ENCODE measurements around the gene USH1G.
"Not testable (repeated sequence)": the region's sequence is repeated elsewhere in the genome, so short reads cannot be mapped to it uniquely, and the experiment has no call there.

USH1G gene

GRCh38 chr17:74919440-74920305 is 3.4 kb downstream of the USH1G start:
- TF ChIP-seq CTCF (IDR thresholded peaks at IDR 0.05): no peak
- Histone ChIP-seq H3K4me3 (ENCODE audit: low read depth in 1 of 2, low read length in 1 of 2) (no peak overlapping the region), H3K27ac (no peak overlapping the region), H3K4me1 (ENCODE audit: control insufficient read depth in 1 of 2, insufficient read depth in 1 of 2, low read depth in 1 of 2, low read length in 1 of 2) (peaks cover 10 to 20% of the 10 kb centered on the region in 2 experiments), H3K9me3 (no peaks in the 10 kb centered on the region), H3K27me3 (peaks cover 85% of the 10 kb centered on the region), H3K36me3 (no peaks in the 10 kb centered on the region)

- no peak overlapping the region for H3K4me3 ChIP-seq (ENCODE audit: low read depth in 1 of 2, low read length in 1 of 2)
- TF ChIP-seq CTCF (IDR thresholded peaks at IDR 0.05): no peak
- H3K36me3 ChIP-seq: no peaks in the 10 kb centered on the region
- H3K4me1 ChIP-seq (ENCODE audit: control insufficient read depth in 1 of 2, insufficient read depth in 1 of 2, low read depth in 1 of 2, low read length in 1 of 2): peaks cover 3 to 12% of the 10 kb centered on the region in 2 experiments
- peaks cover 77% of the 10 kb centered on the region for H3K27me3 ChIP-seq
- H3K27ac ChIP-seq: no peak overlapping the region
- no peaks in the 10 kb centered on the region for H3K9me3 ChIP-seq
Observed at GRCh38 chr17:74918906-74919305, 4.1 kb downstream of the USH1G start.

GRCh38 chr17:74917430-74917829 is 5.6 kb downstream of the USH1G start:
- no peak for TF ChIP-seq CTCF (IDR thresholded peaks at IDR 0.05)
- Histone ChIP-seq H3K4me3 (ENCODE audit: low read depth in 1 of 2, low read length in 1 of 2) (no peak overlapping the region), H3K9me3 (no peaks in the 10 kb centered on the region), H3K27ac (no peak overlapping the region), H3K27me3 (peaks cover 63% of the 10 kb centered on the region), H3K36me3 (no peaks in the 10 kb centered on the region), H3K4me1 (ENCODE audit: control insufficient read depth in 1 of 2, insufficient read depth in 1 of 2, low read depth in 1 of 2, low read length in 1 of 2) (no peaks in the 10 kb centered on the region)

- Histone ChIP-seq H3K4me3 (ENCODE audit: low read depth in 1 of 2, low read length in 1 of 2) (no peak overlapping the region), H3K4me1 (ENCODE audit: control insufficient read depth in 1 of 2, insufficient read depth in 1 of 2, low read depth in 1 of 2, low read length in 1 of 2) (no peaks in the 10 kb centered on the region), H3K36me3 (no peaks in the 10 kb centered on the region), H3K27me3 (peaks cover 57% of the 10 kb centered on the region), H3K27ac (no peak overlapping the region), H3K9me3 (no peaks in the 10 kb centered on the region)
- no peak for TF ChIP-seq CTCF (IDR thresholded peaks at IDR 0.05)
Observed at GRCh38 chr17:74916851-74917199, 6.2 kb downstream of the USH1G start.

- Histone ChIP-seq H3K27ac (no peak overlapping the region), H3K9me3 (no peaks in the 10 kb centered on the region), H3K4me3 (ENCODE audit: low read depth in 1 of 2, low read length in 1 of 2) (no peak overlapping the region), H3K4me1 (ENCODE audit: control insufficient read depth in 1 of 2, insufficient read depth in 1 of 2, low read depth in 1 of 2, low read length in 1 of 2) (no peaks in the 10 kb centered on the region), H3K36me3 (no peaks in the 10 kb centered on the region), H3K27me3 (peaks cover 51% of the 10 kb centered on the region)
- no peak for TF ChIP-seq CTCF (IDR thresholded peaks at IDR 0.05)
Observed at GRCh38 chr17:74916136-74916850, 6.8 kb downstream of the USH1G start.

- not testable (repeated sequence) for H3K9me3 ChIP-seq; H3K36me3 ChIP-seq; H3K27ac ChIP-seq; H3K4me1 ChIP-seq (ENCODE audit: control insufficient read depth in 1 of 2, insufficient read depth in 1 of 2, low read depth in 1 of 2, low read length in 1 of 2); H3K4me3 ChIP-seq (ENCODE audit: low read depth in 1 of 2, low read length in 1 of 2)
- peaks cover 14% of the 10 kb centered on the region for H3K27me3 ChIP-seq
Observed at GRCh38 chr17:74911423-74911822, 11.6 kb downstream of the USH1G start.

- not testable (repeated sequence) for H3K4me1 ChIP-seq (ENCODE audit: control insufficient read depth in 1 of 2, insufficient read depth in 1 of 2, low read depth in 1 of 2, low read length in 1 of 2)
Observed at GRCh38 chr17:74909097-74909496, 14.0 kb downstream of the USH1G start.

More at GRCh38 chr17:74909097-74909496, 14.0 kb downstream of the USH1G start:
- peaks cover 26% of the 10 kb centered on the region for H3K27me3 ChIP-seq
- H3K27ac ChIP-seq; H3K4me3 ChIP-seq (ENCODE audit: low read depth in 1 of 2, low read length in 1 of 2); H3K36me3 ChIP-seq; H3K9me3 ChIP-seq: not testable (repeated sequence)
